Fibroblast of lung (primary cell): Measurements from ENCODE around the gene SLC7A5. TPM values are rescaled to one million over a fixed set of nuclear protein-coding genes. Genes with fewer than 3 reads are reported as not detected.
"Not testable (repeated sequence)": the region's sequence is repeated elsewhere in the genome, so short reads cannot be mapped to it uniquely, and the experiment has no call there.

Source experiments
- DNase-seq, 2 donors: peaks; one replicate each; pipeline versions ENCODE4 v3.0.0 to v3.0.0-alpha.2; 2010; ENCODE audit warnings: low read depth in 2 of 2
- H2AFZ ChIP-seq: 2 replicates; pipeline ENCODE4 v1.5.1; 2012; ENCODE audit warnings: low read length, control low read depth, inconsistent platforms
- H3K27ac ChIP-seq: 2 replicates; pipeline ENCODE4 v1.5.1; 2011; ENCODE audit warnings: low read length, control low read depth; ENCODE audit not compliant: insufficient read depth
- H3K27me3 ChIP-seq: 2 replicates; pipeline ENCODE4 v1.5.1; 2011; ENCODE audit warnings: mild to moderate bottlenecking, low read length; ENCODE audit not compliant: control insufficient read depth, insufficient read depth
- H3K36me3 ChIP-seq: 2 replicates; pipeline ENCODE4 v1.5.1; 2011; ENCODE audit warnings: low read length; ENCODE audit not compliant: control insufficient read depth, insufficient read depth
- H3K4me1 ChIP-seq: 2 replicates; pipeline ENCODE4 v1.5.1; 2011; ENCODE audit warnings: low read length; ENCODE audit not compliant: control insufficient read depth, insufficient read depth; ENCODE audit errors: extremely low read depth
- H3K4me2 ChIP-seq: 2 replicates; pipeline ENCODE4 v1.5.1; 2011; ENCODE audit warnings: low read length, control low read depth; ENCODE audit not compliant: insufficient read depth; ENCODE audit errors: extremely low read depth
- H3K4me3 ChIP-seq, 4 experiments: fragments of 200-600 bp in 1 of 4; sonication (generic) in 1 of 4; replicated peaks in 1 of 4; 2 replicates each; pipeline ENCODE4 v1.5.1; 2011 to 2016; ENCODE audit warnings: low read length in 4 of 4, low read depth in 3 of 4, mild to moderate bottlenecking in 3 of 4, control low read depth in 2 of 4, inconsistent platforms in 1 of 4, mixed read lengths in 1 of 4; ENCODE audit not compliant: insufficient read depth in 1 of 4; ENCODE audit errors: control extremely low read depth in 1 of 4
- H3K79me2 ChIP-seq: 2 replicates; pipeline ENCODE4 v1.5.1; 2012; ENCODE audit warnings: mild to moderate bottlenecking, low read length, inconsistent platforms; ENCODE audit not compliant: control insufficient read depth, insufficient read depth
- H3K9ac ChIP-seq: 2 replicates; pipeline ENCODE4 v1.5.1; 2011; ENCODE audit warnings: mild to moderate bottlenecking, low read length, control low read depth; ENCODE audit not compliant: insufficient read depth
- H3K9me3 ChIP-seq: 2 replicates; pipeline ENCODE4 v1.5.1; 2012; ENCODE audit warnings: low read depth, low read length; ENCODE audit not compliant: control insufficient read depth, insufficient read depth
- H4K20me1 ChIP-seq: 2 replicates; pipeline ENCODE4 v1.5.1; 2011; ENCODE audit warnings: low read length; ENCODE audit not compliant: control insufficient read depth, insufficient read depth; ENCODE audit errors: extremely low read depth
- CTCF ChIP-seq, 2 donors: IDR thresholded peaks in 1 of 2; conservative IDR thresholded peaks in 1 of 2; 1 replicate in 1 of 2; 2 replicates in 1 of 2; pipeline ENCODE4 v1.5.1; 2011 to 2012; ENCODE audit warnings: low read length in 2 of 2, control low read depth in 1 of 2, inconsistent platforms in 1 of 2, low read depth in 1 of 2, mild to moderate bottlenecking in 1 of 2
- EZH2 ChIP-seq: IDR thresholded peaks from 2 replicates; pipeline ENCODE4 v1.5.1; 2012; ENCODE audit warnings: low read length, control low read depth, mild to moderate bottlenecking; ENCODE audit errors: missing control alignments
- polyA plus RNA-seq, 2 donors: library from polyadenylated mRNA; depleted of rRNA in 1 of 2; stranded (reverse) in 1 of 2; unstranded in 1 of 2; fragments of >200 nt; gene quantifications; 2 replicates each; pipeline ENCODE4 v1.2.1, GENCODE V29; 2011 to 2012; ENCODE audit warnings: missing spikeins in 1 of 2
- total RNA-seq: library from RNA; depleted of rRNA; stranded (reverse); fragments of >200 nt; gene quantifications from 2 replicates; pipeline ENCODE4 v1.2.1, GENCODE V29; 2014

Gene SLC7A5
- total and polyA plus RNA-seq, 2 donors (not counting 1 experiment from before 2014, with no cell fraction given), result 5.2 to 38.3 TPM

DNA sequence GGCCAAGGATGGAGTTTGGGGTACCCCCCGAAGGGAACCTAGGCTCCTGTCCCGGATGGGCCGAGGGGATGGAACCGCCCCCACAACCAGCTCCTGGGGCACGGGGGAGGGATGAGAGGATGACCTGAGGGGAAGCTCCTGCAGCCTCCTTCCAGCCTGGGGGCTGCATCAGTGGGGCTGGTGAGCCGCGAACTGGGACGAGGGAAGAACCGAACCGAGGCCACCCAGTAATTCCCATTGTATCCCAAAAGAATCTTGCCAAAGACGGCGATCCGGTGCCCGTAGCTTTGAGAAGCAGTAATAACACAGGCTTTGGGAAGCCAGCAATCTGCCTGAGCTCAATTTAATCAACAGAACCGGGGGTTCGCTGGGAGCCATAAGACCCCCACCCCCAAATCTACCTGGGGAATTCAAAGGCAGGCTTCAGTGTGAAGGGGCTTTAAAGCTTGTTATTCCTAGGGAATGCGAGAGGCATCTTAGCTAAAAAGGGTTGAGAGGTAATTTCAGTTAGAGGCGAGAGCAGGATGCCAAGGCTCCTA, 641 bp upstream of the SLC7A5 start:
- not testable (repeated sequence) for H3K9me3 ChIP-seq, H2AFZ ChIP-seq, DNase-seq, H3K4me1 ChIP-seq, H3K79me2 ChIP-seq, H3K27ac ChIP-seq, H3K27me3 ChIP-seq, H3K4me2 ChIP-seq, H3K9ac ChIP-seq, H3K36me3 ChIP-seq, H3K4me3 ChIP-seq, H4K20me1 ChIP-seq

GRCh38 chr16:87868254-87869029, 865 bp downstream of the SLC7A5 start:
- not testable (repeated sequence) for H2AFZ ChIP-seq, H3K4me1 ChIP-seq, H3K9me3 ChIP-seq, H3K27me3 ChIP-seq, H3K79me2 ChIP-seq, H4K20me1 ChIP-seq, H3K36me3 ChIP-seq
- peak overlapping the region; percentile 40 for H3K4me2 ChIP-seq
- peak; percentile 91 to 94 for DNase-seq
- peak overlapping the region; percentile 79 for H3K27ac ChIP-seq
- peak overlapping the region; percentile 49 to 77 (median 59) for H3K4me3 ChIP-seq
- peak overlapping the region; percentile 75 for H3K9ac ChIP-seq

- not testable (repeated sequence) for H3K27me3 ChIP-seq, H3K9me3 ChIP-seq, H3K79me2 ChIP-seq, H3K4me3 ChIP-seq, H4K20me1 ChIP-seq, H3K36me3 ChIP-seq, DNase-seq, H2AFZ ChIP-seq, H3K27ac ChIP-seq, H3K4me1 ChIP-seq, H3K4me2 ChIP-seq, H3K9ac ChIP-seq
Measured at GRCh38 chr16:87865902-87866555, 3.3 kb downstream of the SLC7A5 start.

GRCh38 chr16:87864331-87864989, 4.8 kb downstream of the SLC7A5 start:
- TF ChIP-seq EZH2 (no peak), CTCF (conservative IDR thresholded peaks at IDR 0.05 in 1 of 2, IDR thresholded peaks at IDR 0.05 in 1 of 2; ENCODE audit: low read depth in 1 of 2, low read length in 2 of 2) (no peak)
- no peaks in the 10 kb centered on the region for H3K36me3 ChIP-seq
- H3K27me3 ChIP-seq, result no peaks in the 10 kb centered on the region
- peak overlapping the region in 1 of 4 experiments; percentile 21 for H3K4me3 ChIP-seq
- H4K20me1 ChIP-seq, result no peaks in the 10 kb centered on the region
- no peaks in the 10 kb centered on the region for H3K9me3 ChIP-seq
- no peak overlapping the region for H3K4me2 ChIP-seq
- H3K79me2 ChIP-seq, result peaks cover 2% of the 10 kb centered on the region
- no peak overlapping the region for H3K9ac ChIP-seq
- peak in 1 of 2 donors; percentile 77 for DNase-seq
- no peaks in the 10 kb centered on the region for H3K4me1 ChIP-seq
- H3K27ac ChIP-seq, result no peak overlapping the region
- no peak overlapping the region for H2AFZ ChIP-seq

- H3K9ac ChIP-seq, H4K20me1 ChIP-seq, H3K27ac ChIP-seq, H3K27me3 ChIP-seq, H2AFZ ChIP-seq, H3K36me3 ChIP-seq, DNase-seq, H3K4me2 ChIP-seq, H3K4me1 ChIP-seq, H3K4me3 ChIP-seq, H3K9me3 ChIP-seq, H3K79me2 ChIP-seq: not testable (repeated sequence)
Measured at GRCh38 chr16:87863327-87863635, 6.0 kb downstream of the SLC7A5 start.
